Measurements from ENCODE around the gene CPNE6. TPM values are rescaled to one million over a fixed set of nuclear protein-coding genes. Genes with fewer than 3 reads are reported as not detected.

CPNE6 gene
- total RNA-seq, 1 donor = not detected

GRCh38 chr14:24057271-24057670, 14.1 kb upstream of the CPNE6 start:
- no peak for DNase-seq (ENCODE audit: low read depth)
- no peak for TF ChIP-seq CTCF (IDR thresholded peaks at IDR 0.05; ENCODE audit: insufficient read depth, low read length)
- H3K4me3 ChIP-seq (ENCODE audit: low read depth, low read length) = no peak overlapping the region

GRCh38 chr14:24057867-24058259, 13.5 kb upstream of the CPNE6 start:
- no peak for TF ChIP-seq CTCF (IDR thresholded peaks at IDR 0.05; ENCODE audit: insufficient read depth, low read length)
- H3K4me3 ChIP-seq (ENCODE audit: low read depth, low read length) = no peak overlapping the region
- no peak for DNase-seq (ENCODE audit: low read depth)

GRCh38 chr14:24058260-24058950, 13.0 kb upstream of the CPNE6 start:
- no peak overlapping the region for H3K4me3 ChIP-seq (ENCODE audit: low read depth, low read length)
- peak; percentile 86 for DNase-seq (ENCODE audit: low read depth)
- TF ChIP-seq CTCF (IDR thresholded peaks at IDR 0.05; ENCODE audit: insufficient read depth, low read length) = peak; percentile 92

- TF ChIP-seq CTCF (IDR thresholded peaks at IDR 0.05; ENCODE audit: insufficient read depth, low read length) = no peak
- H3K4me3 ChIP-seq (ENCODE audit: low read depth, low read length) = no peak overlapping the region
- no peak for DNase-seq (ENCODE audit: low read depth)
Measured at GRCh38 chr14:24058951-24059475, 12.3 kb upstream of the CPNE6 start.

GRCh38 chr14:24059841-24060388, 11.4 kb upstream of the CPNE6 start:
- no peak for DNase-seq (ENCODE audit: low read depth)
- no peak overlapping the region for H3K4me3 ChIP-seq (ENCODE audit: low read depth, low read length)
- TF ChIP-seq CTCF (IDR thresholded peaks at IDR 0.05; ENCODE audit: insufficient read depth, low read length) = no peak

- no peak for DNase-seq (ENCODE audit: low read depth)
- no peak for TF ChIP-seq CTCF (IDR thresholded peaks at IDR 0.05; ENCODE audit: insufficient read depth, low read length)
- H3K4me3 ChIP-seq (ENCODE audit: low read depth, low read length) = no peak overlapping the region
Measured at GRCh38 chr14:24060443-24060842, 10.9 kb upstream of the CPNE6 start.

Data from fibroblast of the aortic adventitia (primary cell).